Mesodermal cell (in vitro differentiated cells): ENCODE results near the gene SPARCL1.
"Not testable (repeated sequence)": the region's sequence is repeated elsewhere in the genome, so short reads cannot be mapped to it uniquely, and the experiment has no call there.

Experiments
- H3K27ac ChIP-seq: 2 replicates; pipeline ENCODE4 v1.7.0; 2013; ENCODE audit warnings: mild to moderate bottlenecking, low read depth, low read length, moderate library complexity; ENCODE audit not compliant: severe bottlenecking
- H3K36me3 ChIP-seq: 2 replicates; pipeline ENCODE4 v1.7.1; 2013; ENCODE audit warnings: mild to moderate bottlenecking, low read length, moderate library complexity; ENCODE audit not compliant: control insufficient read depth, insufficient read depth
- H3K4me1 ChIP-seq: one replicate; pipeline ENCODE4 v1.7.1; 2013; ENCODE audit warnings: mild to moderate bottlenecking, low read length; ENCODE audit not compliant: insufficient read depth, control insufficient read depth, poor library complexity, severe bottlenecking
- H3K4me3 ChIP-seq: 2 replicates; pipeline ENCODE4 v1.7.0; 2013; ENCODE audit warnings: low read length, control low read depth, mild to moderate bottlenecking; ENCODE audit not compliant: insufficient read depth, poor library complexity, severe bottlenecking; ENCODE audit errors: extremely low read depth
- H3K9me3 ChIP-seq: 2 replicates; pipeline ENCODE4 v1.7.1; 2013; ENCODE audit warnings: mild to moderate bottlenecking, low read length, moderate library complexity; ENCODE audit not compliant: control insufficient read depth
- WGBS, 2 experiments: methylation state at CpG; one replicate each; pipeline ENCODE4 v1.1.5; 2013; ENCODE audit warnings: missing lambda C conversion rate in 2 of 2; ENCODE audit not compliant: insufficient coverage in 2 of 2; 5-methylcytosine and 5-hydroxymethylcytosine counted together

SPARCL1 gene

DNA sequence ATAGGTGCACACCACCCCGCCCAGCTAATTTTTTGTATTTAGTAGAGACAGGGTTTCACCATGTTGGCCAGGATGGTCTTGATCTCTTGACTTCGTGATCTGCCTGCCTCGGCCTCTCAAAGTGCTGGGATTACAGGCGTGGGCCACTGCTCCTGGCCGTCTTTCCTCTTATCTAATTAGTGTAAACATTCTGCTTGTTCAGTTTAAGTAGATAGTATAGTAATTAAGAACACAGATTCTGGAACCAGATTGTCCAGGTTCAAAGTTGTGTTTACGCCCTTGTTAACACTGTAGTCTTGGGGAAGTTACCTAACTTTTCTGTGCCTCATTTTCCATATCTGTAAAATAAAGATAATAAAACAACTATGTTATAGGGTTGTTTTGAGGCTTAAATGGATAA lies 82.8 kb downstream of the SPARCL1 start:
- WGBS, 2 experiments: 87 to 89% methylated on average over 2 to 5 of the region's 6 CpGs
- not testable (repeated sequence) for H3K4me1 ChIP-seq, H3K9me3 ChIP-seq, H3K4me3 ChIP-seq, H3K27ac ChIP-seq
- peaks cover 51% of the 10 kb centered on the region for H3K36me3 ChIP-seq

DNA sequence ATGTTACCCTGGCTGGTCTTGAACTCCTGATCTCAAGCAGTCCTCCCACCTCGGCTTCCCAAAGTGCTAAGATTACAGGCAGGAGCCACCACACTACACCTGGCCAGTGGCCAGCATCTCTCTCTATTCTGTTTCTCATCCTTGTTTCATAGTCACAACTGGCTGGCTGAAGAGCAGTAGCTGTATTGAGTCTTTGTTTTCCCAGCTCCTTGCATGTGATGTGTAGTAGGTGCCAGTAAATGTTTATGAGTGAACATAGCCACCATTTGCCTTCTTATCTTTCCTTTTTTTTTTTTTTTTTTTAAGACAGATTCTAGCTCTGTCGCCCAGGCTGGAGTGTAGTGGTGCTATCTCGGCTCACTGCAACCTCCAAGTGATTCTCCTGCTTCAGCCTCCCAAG lies 83.2 kb downstream of the SPARCL1 start:
- 100% methylated on average over 2 of the region's 3 CpGs; no CpG with 5 or more reads in 1 of the 2 experiments for WGBS, 2 experiments
- no peaks in the 10 kb centered on the region for H3K9me3 ChIP-seq
- H3K4me3 ChIP-seq: no peak overlapping the region
- no peaks in the 10 kb centered on the region for H3K4me1 ChIP-seq
- no peak overlapping the region for H3K27ac ChIP-seq
- H3K36me3 ChIP-seq: peaks cover 48% of the 10 kb centered on the region

DNA sequence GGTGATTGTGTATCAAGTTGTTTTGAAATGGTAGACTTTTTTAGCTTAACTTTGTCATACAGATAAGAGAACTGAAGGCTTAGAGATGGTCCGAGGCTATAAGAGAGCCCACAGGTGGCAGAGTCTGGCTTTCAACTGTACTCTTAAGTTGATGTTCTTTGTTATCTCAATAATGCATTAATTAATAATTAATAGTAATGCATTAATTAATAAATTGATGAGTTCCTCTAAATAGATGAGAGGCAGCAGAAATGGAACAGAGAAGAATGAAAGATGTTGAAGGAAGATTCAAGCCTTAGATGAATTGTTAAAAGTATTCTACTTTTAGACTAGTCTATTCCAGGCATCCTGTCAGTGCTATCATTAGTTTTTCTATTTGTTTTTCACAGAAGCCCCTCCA lies 84.4 kb downstream of the SPARCL1 start:
- no CpG with 5 or more reads among the region's 1 CpG for WGBS, 2 experiments
- no peak overlapping the region for H3K4me3 ChIP-seq
- H3K27ac ChIP-seq: no peak overlapping the region
- no peaks in the 10 kb centered on the region for H3K9me3 ChIP-seq
- peaks cover 38% of the 10 kb centered on the region for H3K36me3 ChIP-seq
- no peaks in the 10 kb centered on the region for H3K4me1 ChIP-seq

DNA sequence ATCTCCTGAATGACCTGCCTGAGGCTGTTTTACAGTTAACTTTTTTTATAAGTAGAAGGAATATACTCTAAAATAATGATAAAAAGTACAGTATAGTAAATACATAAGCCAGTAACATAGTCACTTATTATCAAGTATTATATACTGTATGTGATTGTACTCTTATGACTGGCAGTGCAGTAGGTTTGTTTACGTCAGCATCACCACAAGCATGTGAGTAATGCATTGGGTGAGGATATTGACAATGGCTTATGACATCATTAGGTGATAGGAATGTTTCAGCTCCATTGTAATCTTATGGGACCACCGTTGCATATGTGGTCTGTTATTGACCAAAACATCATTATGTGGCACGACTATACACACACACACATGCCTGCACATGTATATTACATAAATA lies 86.3 kb downstream of the SPARCL1 start:
- no peak overlapping the region for H3K27ac ChIP-seq
- no peaks in the 10 kb centered on the region for H3K4me1 ChIP-seq
- no peak overlapping the region for H3K4me3 ChIP-seq
- H3K36me3 ChIP-seq: peaks cover 41% of the 10 kb centered on the region
- no peaks in the 10 kb centered on the region for H3K9me3 ChIP-seq
- WGBS, 2 experiments: 100% methylated on average over 1 of the region's 3 CpGs; no CpG with 5 or more reads in 1 of the 2 experiments

DNA sequence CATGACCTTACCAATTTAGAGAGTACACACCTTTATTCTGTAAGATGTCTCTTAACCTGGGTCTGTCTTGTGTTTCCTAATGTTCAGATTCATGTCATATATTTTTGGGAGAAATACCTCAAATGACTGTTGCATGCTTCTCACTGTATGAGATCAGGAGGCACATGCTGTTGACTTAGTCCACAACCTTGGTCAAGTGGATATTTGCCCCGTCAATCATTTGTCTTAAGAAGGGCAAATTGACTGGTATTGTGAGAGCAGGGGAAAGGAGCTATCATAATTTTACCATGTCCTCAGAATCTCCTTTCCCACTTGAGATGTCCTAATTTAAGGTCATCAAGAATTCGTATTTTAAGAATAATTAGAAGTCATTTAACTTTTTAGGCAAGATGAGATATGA lies 95.8 kb downstream of the SPARCL1 start:
- H3K4me3 ChIP-seq: no peak overlapping the region
- no peaks in the 10 kb centered on the region for H3K4me1 ChIP-seq
- no peak overlapping the region for H3K27ac ChIP-seq
- WGBS, 2 experiments: no CpG with 5 or more reads among the region's 2 CpGs
- H3K36me3 ChIP-seq: peaks cover 19% of the 10 kb centered on the region
- no peaks in the 10 kb centered on the region for H3K9me3 ChIP-seq

DNA sequence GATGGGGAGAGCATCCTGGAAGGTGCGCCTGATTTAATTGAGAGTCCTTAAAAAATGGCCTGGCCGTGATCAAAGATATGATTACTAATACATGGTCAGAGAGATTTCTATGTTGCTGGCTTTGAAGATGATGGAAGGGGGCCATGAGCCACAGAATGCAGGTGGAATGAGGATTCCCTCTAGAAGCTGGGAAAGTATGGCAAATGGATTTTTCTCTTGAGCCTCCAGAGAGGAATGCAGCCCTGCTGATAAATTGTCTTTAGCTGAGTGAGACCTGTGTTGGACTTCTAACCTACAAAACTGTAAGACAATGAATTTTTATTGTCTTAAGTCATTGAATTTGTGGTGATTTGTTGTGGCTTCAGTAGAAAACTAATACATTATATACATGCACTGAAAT lies 99.1 kb downstream of the SPARCL1 start:
- Histone ChIP-seq H3K36me3 (peaks cover 3% of the 10 kb centered on the region), H3K27ac (no peak overlapping the region), H3K4me1 (no peaks in the 10 kb centered on the region), H3K4me3 (no peak overlapping the region), H3K9me3 (no peaks in the 10 kb centered on the region)
- WGBS, 2 experiments: 100% methylated on average over 2 of the region's 2 CpGs

DNA sequence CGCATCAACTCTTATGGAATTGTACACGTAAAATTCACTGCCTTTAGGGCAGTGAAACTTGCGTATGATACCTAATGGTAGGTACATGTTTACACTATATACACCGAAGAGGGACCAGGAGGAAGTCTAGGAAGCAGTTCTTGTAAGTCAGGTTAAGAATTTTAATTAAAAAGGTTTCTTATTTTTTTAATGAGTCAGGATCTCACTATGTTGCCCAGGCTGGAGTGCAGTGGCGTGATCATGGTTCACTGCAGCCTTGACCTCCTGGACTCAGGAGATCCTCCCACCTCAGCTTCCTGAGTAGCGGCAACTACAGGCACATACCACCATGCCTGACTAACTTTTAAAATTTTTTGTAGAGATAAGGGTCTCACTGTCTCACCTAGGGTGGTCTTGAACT lies 100.2 kb downstream of the SPARCL1 start:
- Histone ChIP-seq H3K9me3 (no peaks in the 10 kb centered on the region), H3K36me3 (no peaks in the 10 kb centered on the region), H3K27ac (no peak overlapping the region), H3K4me1 (no peaks in the 10 kb centered on the region), H3K4me3 (no peak overlapping the region)
- 100% methylated on average over 1 to 5 of the region's 6 CpGs for WGBS, 2 experiments

DNA sequence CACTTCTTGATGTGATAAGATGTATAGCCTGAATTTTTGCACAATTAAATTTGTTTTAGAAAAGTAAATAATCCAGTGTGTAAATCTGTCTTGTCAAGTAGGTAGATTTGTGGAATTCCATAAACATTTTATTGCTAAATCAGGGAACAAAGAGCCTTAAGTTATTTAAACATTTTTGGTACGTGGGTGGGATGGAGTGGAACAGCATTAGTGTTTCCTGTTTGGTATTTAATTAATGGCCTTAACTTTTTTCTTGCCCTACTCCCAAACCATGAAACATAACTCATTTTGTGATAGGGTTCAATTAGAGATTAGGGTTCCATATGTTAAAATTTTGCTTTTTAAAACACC lies 101.7 kb downstream of the SPARCL1 start:
- WGBS, 2 experiments: no CpG with 5 or more reads among the region's 1 CpG
- Histone ChIP-seq H3K36me3 (no peaks in the 10 kb centered on the region), H3K4me3 (no peak overlapping the region), H3K9me3 (no peaks in the 10 kb centered on the region), H3K4me1 (no peaks in the 10 kb centered on the region), H3K27ac (no peak overlapping the region)

DNA sequence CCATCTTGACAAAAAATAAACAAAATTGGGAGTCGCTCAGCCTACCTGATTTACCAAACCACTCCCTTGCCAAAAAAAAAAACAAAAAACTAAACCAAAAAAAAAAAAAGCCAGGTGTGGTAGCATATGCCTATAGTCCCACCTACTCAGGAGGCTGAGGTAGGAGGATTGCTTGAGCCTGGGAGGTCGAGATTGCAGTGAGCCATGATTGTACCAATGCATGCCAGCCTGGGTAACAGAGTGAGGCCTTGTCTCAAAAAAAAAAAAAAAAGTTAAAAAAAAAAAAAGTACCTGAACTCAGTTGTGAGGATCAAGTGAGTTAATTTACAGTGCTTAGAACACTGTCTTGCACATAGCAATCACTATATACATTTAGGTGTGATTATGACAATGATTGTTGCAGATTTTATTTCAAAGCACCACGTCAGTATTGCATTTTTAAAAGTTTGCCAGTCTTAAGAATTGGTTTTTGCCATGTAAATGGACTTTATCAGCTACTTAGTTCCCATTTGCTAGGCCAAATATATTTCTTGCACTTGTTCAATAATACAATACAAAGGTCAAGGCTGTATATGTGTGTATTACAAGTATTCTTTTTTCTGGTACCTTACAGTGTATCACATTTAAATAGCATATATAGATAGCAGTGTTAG lies 102.2 kb downstream of the SPARCL1 start:
- Histone ChIP-seq H3K36me3 (no peaks in the 10 kb centered on the region), H3K9me3 (no peaks in the 10 kb centered on the region), H3K4me3 (no peak overlapping the region), H3K27ac (no peak overlapping the region), H3K4me1 (no peaks in the 10 kb centered on the region)
- WGBS, 2 experiments: 83% methylated on average over 2 of the region's 3 CpGs; no CpG with 5 or more reads in 1 of the 2 experiments

DNA sequence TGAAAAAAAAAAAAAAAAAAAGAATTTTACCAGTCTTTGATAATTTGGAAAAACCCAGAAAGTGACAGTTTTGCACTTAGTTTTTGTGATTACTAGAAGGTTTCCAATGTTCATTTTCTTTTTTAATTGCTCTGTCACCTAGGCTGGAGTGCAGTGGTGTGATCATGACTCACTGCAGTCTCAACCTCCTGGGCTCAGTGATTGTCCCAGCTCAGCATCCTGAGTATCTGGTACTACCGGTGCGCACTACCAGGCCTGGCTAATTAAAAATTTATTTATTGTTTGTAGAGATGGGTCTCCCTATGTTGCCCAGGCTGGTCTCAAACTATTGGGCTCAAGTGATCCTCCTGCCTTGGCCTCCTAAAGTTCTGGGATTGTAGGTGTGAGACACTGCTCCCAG lies 103.5 kb downstream of the SPARCL1 start:
- 100% methylated on average over 1 to 2 of the region's 2 CpGs for WGBS, 2 experiments
- no peak overlapping the region for H3K4me3 ChIP-seq
- H3K36me3 ChIP-seq: no peaks in the 10 kb centered on the region
- H3K9me3 ChIP-seq: no peaks in the 10 kb centered on the region
- H3K4me1 ChIP-seq: no peaks in the 10 kb centered on the region
- no peak overlapping the region for H3K27ac ChIP-seq

DNA sequence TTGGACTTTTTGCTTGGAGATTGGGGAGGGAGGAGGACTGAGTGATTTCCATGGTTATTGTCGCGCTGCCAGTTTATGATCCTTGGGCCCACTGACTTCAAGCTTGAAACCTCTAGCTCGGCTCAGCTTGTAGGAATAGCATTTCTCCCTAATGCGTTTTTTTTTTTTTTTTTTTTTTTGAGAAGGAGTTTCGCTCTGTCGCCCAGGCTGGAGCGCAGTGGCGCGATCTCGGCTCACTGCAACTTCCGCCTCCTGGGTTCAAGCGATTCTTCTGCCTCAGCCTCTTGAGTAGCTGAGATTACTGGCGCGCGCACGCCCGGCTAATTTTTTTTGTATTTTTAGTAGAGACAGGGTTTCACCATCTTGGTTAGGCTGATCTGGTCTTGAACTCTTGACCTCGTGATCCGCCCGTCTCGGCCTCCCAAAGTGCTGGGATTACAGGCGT lies 105.1 kb downstream of the SPARCL1 start:
- 95 to 96% methylated on average over 15 to 16 of the region's 22 CpGs for WGBS, 2 experiments
- H3K9me3 ChIP-seq, H3K27ac ChIP-seq, H3K4me3 ChIP-seq, H3K36me3 ChIP-seq, H3K4me1 ChIP-seq: not testable (repeated sequence)
